Thyroid gland (tissue), 4 donors: ENCODE data around the gene ZBTB6.

Source experiments
- POLR2A ChIP-seq, 2 donors: fragments of 450-650 bp; IDR thresholded peaks; one replicate each; pipeline ENCODE4 v1.6.1; 2017; ENCODE audit warnings: antibody characterized with exemption in 2 of 2, mild to moderate bottlenecking in 2 of 2, moderate library complexity in 1 of 2
- TF ChIP-seq, protein P1 (sequence below), 6 experiments: fragments of 200-600 bp in 3 of 6; fragments of 450-650 bp in 3 of 6; sonication (generic) in 3 of 6; IDR thresholded peaks; one replicate each; pipeline ENCODE4 v1.5.1; 2016 to 2019; ENCODE audit warnings: antibody characterized with exemption in 6 of 6, mild to moderate bottlenecking in 2 of 6, inconsistent platforms in 1 of 6, moderate library complexity in 1 of 6

DNA sequence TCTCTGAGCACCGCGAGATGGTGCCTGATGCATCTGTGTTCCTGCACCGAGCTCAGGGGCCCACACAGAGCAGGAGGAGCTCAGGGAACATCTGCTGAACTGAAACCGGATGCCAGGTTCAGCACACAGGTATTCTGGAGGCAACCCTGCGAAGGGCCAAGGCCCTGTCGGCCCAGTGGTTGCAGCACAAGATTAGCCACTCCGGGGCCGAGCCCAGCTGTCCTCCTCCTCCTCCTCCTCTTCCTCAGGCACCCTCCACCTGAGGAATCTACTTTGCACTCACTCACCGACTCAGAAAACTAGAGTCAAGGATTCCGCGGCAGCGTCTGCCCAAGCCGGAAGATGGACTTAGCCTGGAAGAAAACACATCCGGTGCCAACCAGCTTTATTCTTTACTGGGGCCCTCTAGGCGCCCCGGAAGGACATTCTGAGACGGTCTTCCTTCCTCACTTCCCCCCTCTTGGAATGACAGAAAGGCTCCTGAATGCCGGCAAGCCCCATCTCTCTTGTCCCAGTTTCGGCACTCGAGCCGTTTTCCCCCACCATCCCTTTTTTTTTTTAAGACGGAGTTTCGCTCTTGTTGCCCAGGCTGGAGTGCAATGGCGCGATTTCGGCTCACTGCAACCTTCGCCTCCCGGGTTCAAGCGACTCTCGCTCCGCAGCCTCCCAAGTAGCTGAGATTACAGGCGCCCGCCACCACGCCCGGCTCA is at the start of gene ZBTB6:
- TF ChIP-seq, protein P1, sequence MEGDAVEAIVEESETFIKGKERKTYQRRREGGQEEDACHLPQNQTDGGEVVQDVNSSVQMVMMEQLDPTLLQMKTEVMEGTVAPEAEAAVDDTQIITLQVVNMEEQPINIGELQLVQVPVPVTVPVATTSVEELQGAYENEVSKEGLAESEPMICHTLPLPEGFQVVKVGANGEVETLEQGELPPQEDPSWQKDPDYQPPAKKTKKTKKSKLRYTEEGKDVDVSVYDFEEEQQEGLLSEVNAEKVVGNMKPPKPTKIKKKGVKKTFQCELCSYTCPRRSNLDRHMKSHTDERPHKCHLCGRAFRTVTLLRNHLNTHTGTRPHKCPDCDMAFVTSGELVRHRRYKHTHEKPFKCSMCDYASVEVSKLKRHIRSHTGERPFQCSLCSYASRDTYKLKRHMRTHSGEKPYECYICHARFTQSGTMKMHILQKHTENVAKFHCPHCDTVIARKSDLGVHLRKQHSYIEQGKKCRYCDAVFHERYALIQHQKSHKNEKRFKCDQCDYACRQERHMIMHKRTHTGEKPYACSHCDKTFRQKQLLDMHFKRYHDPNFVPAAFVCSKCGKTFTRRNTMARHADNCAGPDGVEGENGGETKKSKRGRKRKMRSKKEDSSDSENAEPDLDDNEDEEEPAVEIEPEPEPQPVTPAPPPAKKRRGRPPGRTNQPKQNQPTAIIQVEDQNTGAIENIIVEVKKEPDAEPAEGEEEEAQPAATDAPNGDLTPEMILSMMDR (IDR thresholded peaks at IDR 0.05) = no peak
- TF ChIP-seq POLR2A (IDR thresholded peaks at IDR 0.05) = peak in 1 of 2 donors; percentile 40
